LoVo (cell line): ENCODE data around the gene APBB1.

Experiments used
- DNase-seq: peaks from one replicate; pipeline ENCODE4 v3.0.0-alpha.2; 2016; ENCODE audit warnings: low spot score

Gene APBB1

DNA sequence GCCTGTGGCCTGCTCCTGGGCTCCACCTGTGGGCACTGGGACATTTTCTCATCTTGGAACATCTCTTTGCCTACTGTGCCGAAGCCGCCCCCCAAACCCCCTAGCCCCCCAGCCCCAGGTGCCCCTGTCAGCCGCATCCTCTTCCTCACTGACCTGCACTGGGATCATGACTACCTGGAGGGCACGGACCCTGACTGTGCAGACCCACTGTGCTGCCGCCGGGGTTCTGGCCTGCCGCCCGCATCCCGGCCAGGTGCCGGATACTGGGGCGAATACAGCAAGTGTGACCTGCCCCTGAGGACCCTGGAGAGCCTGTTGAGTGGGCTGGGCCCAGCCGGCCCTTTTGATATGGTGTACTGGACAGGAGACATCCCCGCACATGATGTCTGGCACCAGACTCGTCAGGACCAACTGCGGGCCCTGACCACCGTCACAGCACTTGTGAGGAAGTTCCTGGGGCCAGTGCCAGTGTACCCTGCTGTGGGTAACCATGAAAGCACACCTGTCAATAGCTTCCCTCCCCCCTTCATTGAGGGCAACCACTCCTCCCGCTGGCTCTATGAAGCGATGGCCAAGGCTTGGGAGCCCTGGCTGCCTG lies 27.3 kb downstream of the APBB1 start:
- no peak for DNase-seq

DNA sequence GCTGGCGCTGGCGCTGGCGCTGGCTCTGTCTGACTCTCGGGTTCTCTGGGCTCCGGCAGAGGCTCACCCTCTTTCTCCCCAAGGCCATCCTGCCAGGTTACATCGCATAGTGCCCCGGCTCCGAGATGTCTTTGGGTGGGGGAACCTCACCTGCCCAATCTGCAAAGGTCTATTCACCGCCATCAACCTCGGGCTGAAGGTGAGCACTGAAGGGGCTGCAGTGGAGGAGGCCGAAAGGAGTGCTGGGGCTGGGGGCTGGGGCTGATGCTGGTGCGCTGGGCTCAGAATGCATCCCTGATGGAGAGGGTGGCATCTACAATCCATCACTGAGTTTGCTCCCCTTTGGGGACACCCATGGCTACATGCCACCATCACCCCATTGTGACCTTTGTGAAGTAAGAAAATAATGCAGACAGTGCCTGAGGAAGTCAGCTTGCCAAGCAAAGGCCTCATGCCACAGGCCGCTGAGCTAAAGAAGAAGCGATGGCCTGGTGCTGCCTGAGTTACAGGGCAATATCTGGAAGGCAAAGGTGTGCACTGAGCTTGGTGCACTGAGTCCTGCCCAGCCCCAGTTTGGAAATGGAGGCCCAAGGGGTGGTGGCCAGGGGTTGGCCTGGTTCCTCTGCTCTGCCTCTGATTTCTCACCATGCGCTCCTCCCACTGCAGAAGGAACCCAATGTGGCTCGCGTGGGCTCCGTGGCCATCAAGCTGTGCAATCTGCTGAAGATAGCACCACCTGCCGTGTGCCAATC lies 28.0 kb downstream of the APBB1 start:
- no peak for DNase-seq

GRCh38 chr11:6389905-6390717 lies 28.8 kb downstream of the APBB1 start, which contains the start of gene SMPD1:
TSS of gene SMPD1 (plus strand) at chr11:6390474. CDS start at chr11:6390599, 125 bp downstream.
- DNase-seq: peak; percentile 90

GRCh38 chr11:6388748-6389147 lies 30.1 kb downstream of the APBB1 start:
- DNase-seq: no peak

DNA sequence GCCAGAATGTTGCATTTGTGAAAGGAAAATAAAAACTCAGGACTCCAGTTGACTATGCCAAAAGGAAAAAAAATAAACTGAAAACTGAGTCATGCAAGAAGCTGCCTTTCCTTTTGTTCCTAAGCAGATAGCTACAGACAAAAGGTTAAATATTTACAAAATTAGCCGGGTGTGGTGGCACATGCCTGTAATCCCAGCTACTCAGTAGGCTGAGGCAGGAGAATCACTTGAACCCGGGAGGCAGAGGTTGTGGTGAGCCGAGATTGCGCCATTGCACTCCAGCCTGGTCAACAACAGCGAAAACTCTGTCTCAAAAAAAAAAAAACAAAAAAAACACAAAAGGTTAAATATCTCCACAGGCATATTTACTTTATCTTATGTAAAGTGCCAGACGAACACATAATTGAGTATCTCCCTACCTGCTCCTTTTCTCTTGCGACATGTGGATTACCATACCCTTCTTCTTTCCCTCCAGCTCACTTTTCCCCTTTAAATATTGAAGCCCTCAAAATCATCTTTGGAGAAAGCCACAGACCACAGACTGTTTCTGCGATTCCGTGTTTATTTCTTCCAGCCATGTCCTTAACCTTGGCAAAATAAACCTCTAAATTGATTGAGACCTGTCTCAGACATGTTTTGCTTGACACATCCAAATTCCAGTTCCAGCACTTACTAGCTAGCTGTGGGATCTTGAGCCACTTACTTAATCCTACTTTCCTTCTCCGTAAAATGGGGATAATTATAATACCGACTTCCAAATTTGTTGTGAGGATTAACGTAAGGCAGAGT lies 30.9 kb downstream of the APBB1 start:
- DNase-seq: peak; percentile 51

DNA sequence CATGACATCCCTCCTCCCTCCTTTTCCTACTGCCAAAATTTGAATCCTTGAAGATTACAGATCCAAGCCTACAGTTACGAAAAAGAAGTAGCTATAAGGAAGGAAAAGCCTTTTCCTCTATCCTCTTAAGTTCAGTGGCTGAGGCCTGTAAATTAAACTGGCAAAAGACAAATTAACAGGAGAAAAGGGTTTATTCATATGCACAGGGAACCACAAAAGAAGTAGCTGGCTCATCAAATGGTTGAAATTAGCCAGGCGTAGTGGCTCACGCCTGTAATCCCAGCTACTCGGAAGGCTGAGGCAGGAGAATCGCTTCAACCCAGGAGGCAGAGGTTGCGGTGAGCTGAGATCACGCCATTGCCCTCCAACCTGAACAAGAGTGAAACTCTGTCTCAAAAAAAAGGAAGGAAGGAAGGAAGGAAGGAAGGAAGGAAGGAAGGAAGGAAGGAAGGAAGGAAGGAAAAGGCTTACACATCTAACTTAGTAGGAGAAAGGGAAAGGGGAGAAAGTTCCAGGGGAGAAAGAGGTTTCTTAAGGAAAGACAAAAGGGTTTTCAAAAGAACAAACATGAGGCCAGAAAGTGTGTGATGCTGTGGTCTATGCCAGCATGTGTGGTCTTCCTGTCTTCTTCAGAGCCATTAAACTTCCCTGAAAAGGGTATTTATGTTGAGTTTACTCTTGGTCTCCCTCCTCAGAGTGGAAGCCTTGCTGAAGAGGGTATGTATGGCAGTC lies 33.7 kb downstream of the APBB1 start:
- DNase-seq: no peak

- no peak for DNase-seq
Observed at GRCh38 chr11:6378640-6378989, 40.3 kb downstream of the APBB1 start.

- DNase-seq: no peak
Observed at GRCh38 chr11:6377902-6378639, 40.8 kb downstream of the APBB1 start.

- DNase-seq: no peak
Observed at GRCh38 chr11:6371825-6372224, 47.1 kb downstream of the APBB1 start.

GRCh38 chr11:6365659-6366058 lies 53.2 kb downstream of the APBB1 start:
- peak; percentile 33 for DNase-seq

DNA sequence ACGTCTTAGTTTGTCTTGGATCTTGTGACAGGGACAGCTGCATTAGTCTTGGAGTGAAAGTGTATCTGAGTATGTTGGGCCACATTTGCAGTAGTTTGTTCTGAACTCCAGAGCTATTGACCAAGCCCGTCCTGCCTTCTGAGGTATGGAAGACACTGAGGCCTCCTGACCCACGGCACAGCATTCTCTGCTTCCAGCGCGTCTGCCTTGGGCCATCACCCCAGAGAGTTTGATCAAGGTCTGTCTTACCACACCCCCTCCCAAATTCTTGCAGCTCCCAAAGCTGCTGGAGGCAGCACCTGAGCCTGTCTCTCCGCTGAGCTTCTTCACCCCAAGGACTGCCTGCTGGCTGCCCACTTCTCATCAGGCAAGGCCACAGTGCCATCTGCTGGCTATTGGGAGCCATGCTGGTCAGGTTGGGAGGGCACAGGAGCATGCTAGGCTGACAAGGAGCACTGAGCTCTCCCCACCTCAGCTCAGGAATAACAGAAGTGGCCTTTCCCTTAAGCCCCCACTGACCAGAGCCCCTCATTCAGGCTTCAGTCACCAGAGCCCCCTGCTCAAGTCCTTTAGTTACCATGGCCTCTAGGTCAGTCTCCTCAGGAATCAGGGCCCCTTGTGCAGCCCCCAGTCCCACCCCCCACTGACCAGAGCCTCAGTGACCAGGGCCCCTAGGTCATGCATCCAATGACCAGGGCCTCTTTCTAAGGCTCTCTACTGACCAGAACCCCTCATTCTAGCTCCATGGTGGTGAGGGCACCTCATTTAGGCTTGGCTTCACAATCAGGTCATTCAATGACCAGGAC lies 55.8 kb downstream of the APBB1 start:
- DNase-seq: peak; percentile 58

- DNase-seq: no peak
Observed at GRCh38 chr11:6362185-6362872, 56.6 kb downstream of the APBB1 start.

DNA sequence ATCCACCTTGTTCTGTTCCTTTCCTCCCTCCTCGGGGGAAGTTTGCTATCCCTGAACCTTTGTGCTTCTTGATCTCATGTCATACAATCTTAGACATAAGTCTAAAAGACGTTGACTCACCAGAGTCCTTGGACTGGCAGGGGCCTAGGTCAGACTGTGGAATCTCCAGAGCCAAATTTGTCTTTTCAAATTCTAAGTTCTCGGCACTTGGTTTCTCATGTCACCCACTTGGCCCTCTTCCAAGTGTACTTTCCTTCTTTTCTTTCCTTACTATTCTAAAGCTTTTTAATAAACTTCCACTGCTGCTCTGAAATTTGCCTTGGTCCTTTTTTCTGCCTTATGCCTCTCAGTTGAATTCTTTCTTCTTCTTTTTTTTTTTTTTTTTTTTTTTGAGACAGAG lies 58.7 kb downstream of the APBB1 start:
- no peak for DNase-seq

- DNase-seq: no peak
Observed at GRCh38 chr11:6357222-6357621, 61.7 kb downstream of the APBB1 start.

GRCh38 chr11:6356503-6357055 lies 62.3 kb downstream of the APBB1 start:
- DNase-seq: no peak

DNA sequence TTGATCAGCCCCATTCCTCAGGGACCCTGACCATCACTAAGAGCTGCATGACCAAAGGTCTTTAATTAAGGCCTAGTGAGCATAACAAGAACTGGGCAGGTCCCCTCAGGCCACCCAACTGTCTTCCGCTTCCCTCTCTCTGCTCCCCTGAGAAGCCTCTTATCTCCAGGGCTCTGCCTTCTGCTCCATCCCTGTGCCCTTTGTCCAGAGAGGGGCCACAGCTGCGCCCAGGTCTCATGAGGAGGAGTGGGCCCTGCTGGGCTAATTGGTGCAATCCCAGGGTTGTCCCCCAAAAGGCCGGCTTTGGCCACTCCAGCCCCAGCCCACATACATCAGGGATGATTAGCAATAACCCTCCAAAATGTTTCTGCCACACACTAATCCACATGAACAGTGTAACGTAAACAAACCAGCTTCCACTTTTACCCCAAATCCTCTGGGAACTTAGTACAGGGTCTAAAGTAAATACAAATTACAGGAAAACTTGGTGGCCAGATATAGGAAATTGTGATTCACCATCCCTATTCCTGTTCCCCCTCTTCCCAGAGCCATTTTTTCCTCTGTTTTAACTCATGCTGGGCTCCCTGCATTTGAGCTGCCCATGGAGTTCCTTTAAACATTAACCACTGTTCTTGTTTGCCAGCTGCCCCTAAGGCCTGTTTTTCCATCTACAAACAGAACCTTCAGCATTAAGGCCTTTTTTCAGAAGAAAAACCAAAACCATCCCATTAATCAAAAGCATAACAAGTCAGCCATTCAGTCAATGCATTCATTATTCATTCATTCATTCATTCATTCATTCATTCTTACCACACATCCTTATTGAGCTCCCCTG lies 64.0 kb downstream of the APBB1 start:
- no peak for DNase-seq

DNA sequence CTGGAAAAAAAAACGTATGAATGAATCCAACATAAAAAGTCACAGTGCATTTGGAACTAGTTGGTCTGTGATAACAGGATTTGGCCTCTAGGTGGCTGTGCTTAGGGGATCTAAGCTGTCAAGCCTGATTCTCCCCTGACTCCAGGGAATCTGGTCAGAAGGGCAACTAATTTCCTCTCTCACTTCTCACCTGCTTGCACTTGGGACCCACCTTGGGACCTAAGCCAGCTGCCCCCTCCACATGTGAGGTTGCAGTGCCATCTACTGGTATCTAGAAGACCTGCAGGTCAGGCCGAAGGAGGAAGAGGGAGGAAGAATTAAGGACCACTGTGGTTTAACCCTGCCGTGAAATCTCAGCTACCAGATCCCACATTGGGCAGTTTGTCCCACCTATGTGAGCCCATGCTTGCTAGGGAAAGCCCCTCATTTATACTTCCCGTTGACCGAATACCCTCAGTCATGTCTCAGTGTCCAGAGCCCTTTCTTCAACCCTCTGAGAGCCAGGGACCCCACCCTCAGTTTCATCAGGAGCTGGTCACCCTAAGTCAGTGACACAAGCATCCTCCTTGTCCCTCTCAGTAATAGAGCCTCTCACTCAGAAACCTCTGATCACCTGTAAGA lies 65.4 kb downstream of the APBB1 start:
- DNase-seq: peak; percentile 86
